Neutrophil (primary cell): Measurements from ENCODE around the gene SLC7A11.
"Not testable (repeated sequence)": the region's sequence is repeated elsewhere in the genome, so short reads cannot be mapped to it uniquely, and the experiment has no call there.

Experiments
- H3K27ac ChIP-seq: fragments of 200-600 bp; sonication (generic); 2 replicates; pipeline ENCODE4 v1.5.1; 2016; ENCODE audit warnings: mild to moderate bottlenecking, moderate library complexity
- H3K27me3 ChIP-seq: fragments of 200-600 bp; sonication (generic); 2 replicates; pipeline ENCODE4 v1.6.0; 2016; ENCODE audit warnings: mild to moderate bottlenecking
- H3K36me3 ChIP-seq: fragments of 200-600 bp; sonication (generic); 2 replicates; pipeline ENCODE4 v1.5.1; 2017
- H3K4me1 ChIP-seq, 2 experiments: fragments of 200-600 bp in 1 of 2; sonication (generic) in 1 of 2; 1 replicate in 1 of 2; 2 replicates in 1 of 2; pipeline versions ENCODE4 v1.5.1 to v1.6.1; 2013 to 2016; ENCODE audit warnings: low read depth in 1 of 2, low read length in 1 of 2, mild to moderate bottlenecking in 1 of 2, moderate library complexity in 1 of 2; ENCODE audit not compliant: control insufficient read depth in 1 of 2, insufficient read depth in 1 of 2
- H3K4me3 ChIP-seq, 2 experiments: fragments of 200-600 bp in 1 of 2; sonication (generic) in 1 of 2; 1 replicate in 1 of 2; 2 replicates in 1 of 2; pipeline ENCODE4 v1.5.1; 2013 to 2016; ENCODE audit warnings: low read depth in 1 of 2, low read length in 1 of 2, mild to moderate bottlenecking in 1 of 2, moderate library complexity in 1 of 2
- H3K9me3 ChIP-seq: fragments of 200-600 bp; sonication (generic); 2 replicates; pipeline ENCODE4 v1.5.1; 2016
- TF ChIP-seq, protein P1 (sequence below): fragments of 200-600 bp; sonication (generic); IDR thresholded peaks from 2 replicates; pipeline ENCODE4 v1.5.1; 2016; ENCODE audit warnings: antibody characterized with exemption

Gene SLC7A11

DNA sequence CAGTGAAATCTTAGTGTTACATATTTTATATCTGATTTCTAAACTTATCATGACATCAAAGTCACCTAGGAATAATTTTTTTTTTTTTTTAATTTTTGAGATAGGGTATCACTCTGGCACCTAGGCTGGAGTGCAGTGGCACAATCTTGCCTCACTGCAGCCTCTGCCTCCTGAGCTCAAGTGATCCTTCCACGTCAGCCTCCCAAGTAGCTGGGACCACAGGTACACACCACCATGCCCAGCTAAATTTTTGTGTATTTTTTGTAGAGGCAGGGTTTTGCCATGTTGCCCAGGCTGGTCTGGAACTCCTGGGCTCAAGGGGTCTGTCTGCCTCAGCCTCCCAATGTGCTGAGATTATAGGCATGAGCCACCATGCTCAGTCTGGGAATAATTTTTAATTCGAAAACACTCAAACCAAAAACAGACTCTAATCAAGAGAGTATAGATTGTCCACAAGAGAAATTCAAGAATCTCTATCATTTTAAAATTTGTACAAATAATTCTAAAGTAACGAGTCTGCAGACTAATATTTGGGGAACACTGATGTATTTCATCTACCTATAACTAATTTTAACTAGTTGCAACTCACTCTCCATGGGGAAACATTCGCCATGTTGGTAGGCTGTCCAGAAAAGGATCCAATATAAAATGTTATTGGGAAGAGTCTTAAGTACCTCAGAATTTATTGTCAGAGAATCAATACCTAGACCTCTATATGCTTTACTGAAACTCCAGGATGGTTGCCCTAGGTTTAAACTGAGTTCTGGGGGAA, 3.4 kb downstream of the SLC7A11 start:
- no peaks in the 10 kb centered on the region for H3K9me3 ChIP-seq
- H3K27me3 ChIP-seq: no peaks in the 10 kb centered on the region
- H3K27ac ChIP-seq: no peak overlapping the region
- H3K4me1 ChIP-seq: peaks cover 17 to 18% of the 10 kb centered on the region in 2 experiments
- TF ChIP-seq, protein P1, sequence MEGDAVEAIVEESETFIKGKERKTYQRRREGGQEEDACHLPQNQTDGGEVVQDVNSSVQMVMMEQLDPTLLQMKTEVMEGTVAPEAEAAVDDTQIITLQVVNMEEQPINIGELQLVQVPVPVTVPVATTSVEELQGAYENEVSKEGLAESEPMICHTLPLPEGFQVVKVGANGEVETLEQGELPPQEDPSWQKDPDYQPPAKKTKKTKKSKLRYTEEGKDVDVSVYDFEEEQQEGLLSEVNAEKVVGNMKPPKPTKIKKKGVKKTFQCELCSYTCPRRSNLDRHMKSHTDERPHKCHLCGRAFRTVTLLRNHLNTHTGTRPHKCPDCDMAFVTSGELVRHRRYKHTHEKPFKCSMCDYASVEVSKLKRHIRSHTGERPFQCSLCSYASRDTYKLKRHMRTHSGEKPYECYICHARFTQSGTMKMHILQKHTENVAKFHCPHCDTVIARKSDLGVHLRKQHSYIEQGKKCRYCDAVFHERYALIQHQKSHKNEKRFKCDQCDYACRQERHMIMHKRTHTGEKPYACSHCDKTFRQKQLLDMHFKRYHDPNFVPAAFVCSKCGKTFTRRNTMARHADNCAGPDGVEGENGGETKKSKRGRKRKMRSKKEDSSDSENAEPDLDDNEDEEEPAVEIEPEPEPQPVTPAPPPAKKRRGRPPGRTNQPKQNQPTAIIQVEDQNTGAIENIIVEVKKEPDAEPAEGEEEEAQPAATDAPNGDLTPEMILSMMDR: no peak
- H3K4me3 ChIP-seq: no peak overlapping the region
- no peaks in the 10 kb centered on the region for H3K36me3 ChIP-seq

DNA sequence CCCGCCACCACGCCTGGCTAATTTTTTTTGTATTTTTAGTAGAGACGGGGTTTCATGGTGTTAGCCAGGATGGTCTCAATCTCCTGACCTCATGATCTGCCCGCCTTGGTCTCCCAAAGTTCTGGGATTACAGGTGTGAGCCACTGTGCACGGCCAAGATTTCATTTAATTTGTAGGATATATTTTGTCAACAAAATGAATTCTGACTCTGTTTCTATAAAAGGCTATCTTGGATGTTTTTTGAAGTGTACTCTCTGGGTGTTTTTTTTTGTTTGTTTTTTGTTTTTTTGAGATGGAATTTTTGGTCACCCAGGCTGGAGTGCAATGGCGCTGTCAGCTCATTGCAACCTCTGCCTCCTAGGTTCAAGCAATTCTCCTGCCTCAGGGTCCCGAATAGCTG, 5.0 kb downstream of the SLC7A11 start:
- not testable (repeated sequence) for H3K27ac ChIP-seq, H3K4me3 ChIP-seq, H3K36me3 ChIP-seq, H3K27me3 ChIP-seq, H3K9me3 ChIP-seq
- H3K4me1 ChIP-seq: peaks cover 10% of the 10 kb centered on the region in 2 experiments

DNA sequence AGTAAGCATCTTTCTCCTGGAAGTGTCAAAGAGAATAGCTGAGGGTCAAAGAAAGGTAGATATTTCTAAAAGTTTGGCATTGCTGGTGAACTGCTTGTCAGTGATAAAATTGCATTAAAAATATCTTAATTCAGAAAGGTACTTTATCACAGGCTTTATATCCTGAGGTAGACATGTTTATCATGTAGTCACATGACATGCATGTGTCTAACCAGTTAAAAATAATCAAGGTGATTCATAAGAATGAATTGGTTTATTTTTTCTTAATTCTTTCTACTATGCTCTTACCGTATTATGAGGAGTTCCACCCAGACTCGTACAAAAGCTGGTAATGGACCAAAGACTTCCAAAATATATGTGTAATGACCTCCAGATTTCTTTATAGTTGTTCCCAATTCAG, 6.1 kb downstream of the SLC7A11 start:
- H3K4me1 ChIP-seq: no peaks in the 10 kb centered on the region
- TF ChIP-seq, protein P1: no peak
- no peak overlapping the region for H3K4me3 ChIP-seq
- H3K9me3 ChIP-seq: no peaks in the 10 kb centered on the region
- H3K36me3 ChIP-seq: no peaks in the 10 kb centered on the region
- no peak overlapping the region for H3K27ac ChIP-seq
- H3K27me3 ChIP-seq: no peaks in the 10 kb centered on the region

DNA sequence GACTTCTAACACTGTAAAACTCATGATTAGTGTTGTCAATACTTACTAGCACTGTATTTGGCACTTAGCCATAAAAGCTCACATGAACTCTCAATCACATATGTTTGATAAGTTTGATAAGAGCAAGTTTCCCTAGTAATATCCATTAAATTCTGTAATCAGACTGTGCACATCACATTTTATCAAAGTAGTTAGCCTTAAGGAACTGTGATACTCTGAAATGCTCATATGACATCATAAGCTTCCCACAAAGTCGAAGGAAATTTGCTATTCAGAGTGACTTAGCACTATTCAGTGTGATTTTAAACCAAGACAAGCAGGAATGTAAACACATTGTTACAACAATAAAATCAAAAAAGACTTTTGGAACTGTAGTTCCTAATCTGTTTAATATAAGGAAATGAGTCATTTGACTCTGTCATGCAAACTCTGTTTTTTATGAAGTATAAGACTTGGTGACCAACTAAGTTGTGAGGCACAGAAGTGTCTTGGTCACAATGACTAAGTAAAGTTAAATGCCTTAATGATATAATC, 6.7 kb downstream of the SLC7A11 start:
- Histone ChIP-seq H3K9me3 (no peaks in the 10 kb centered on the region), H3K27ac (no peak overlapping the region)

DNA sequence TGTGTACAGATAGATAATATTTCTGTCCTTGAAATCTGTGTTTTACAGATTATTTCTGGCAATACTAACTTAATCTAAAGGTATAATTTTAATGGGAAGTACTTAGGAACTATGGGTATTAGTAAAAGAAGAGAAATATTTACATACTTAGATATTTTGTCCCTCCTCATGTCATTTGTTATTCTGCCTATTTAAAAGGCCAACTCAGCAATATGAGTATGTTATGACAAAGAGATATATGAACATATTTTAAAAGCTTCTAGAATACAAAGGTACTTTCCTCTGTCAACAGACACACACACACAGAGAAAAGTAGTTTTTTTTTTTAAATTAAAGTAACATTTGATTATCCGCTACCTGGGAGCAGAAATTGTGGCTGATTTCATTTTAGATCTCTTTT, 7.9 kb downstream of the SLC7A11 start:
- H3K27me3 ChIP-seq: no peaks in the 10 kb centered on the region
- no peaks in the 10 kb centered on the region for H3K36me3 ChIP-seq
- H3K9me3 ChIP-seq: no peaks in the 10 kb centered on the region
- no peaks in the 10 kb centered on the region for H3K4me1 ChIP-seq
- no peak overlapping the region for H3K4me3 ChIP-seq
- no peak overlapping the region for H3K27ac ChIP-seq
- TF ChIP-seq, protein P1: no peak

More for the DNA sequence above, 6.7 kb downstream of the SLC7A11 start:
- Histone ChIP-seq H3K36me3 (no peaks in the 10 kb centered on the region), H3K4me3 (no peak overlapping the region), H3K27me3 (no peaks in the 10 kb centered on the region), H3K4me1 (no peaks in the 10 kb centered on the region)
- TF ChIP-seq, protein P1: no peak

DNA sequence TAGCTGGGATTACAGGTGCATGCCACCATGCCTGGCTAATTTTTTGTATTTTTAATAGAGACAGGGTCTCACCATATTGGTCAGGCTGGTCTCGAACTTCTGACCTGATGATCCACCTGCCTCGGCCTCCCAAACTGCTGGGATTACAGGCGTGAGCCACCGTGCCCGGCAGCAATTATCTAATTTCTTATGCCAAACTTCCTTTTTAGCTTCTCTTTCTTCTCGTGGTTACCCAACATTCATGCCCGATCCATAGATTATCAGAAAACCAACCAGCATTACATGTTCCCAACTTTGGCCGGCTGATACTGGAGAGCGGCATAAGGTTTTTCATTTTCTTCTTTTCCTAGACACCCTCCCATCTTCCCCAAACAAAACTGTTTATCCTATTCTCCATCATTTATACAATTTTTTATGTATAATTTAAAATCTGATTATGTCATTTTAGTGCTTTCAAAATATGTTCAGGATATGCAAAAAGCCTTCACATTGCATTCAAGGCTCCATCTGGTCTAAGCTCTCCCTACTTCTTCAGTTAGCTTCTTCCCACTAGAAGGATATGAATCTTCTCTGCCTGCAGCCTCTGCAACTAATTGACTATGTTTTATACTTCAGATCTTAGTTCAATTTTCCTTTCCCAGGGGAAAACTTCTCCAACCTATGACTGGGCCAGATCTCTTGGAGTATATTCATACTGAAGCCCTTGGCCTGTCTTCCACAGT, 8.7 kb downstream of the SLC7A11 start:
- no peak overlapping the region for H3K27ac ChIP-seq
- H3K36me3 ChIP-seq: no peaks in the 10 kb centered on the region
- TF ChIP-seq, protein P1: no peak

More for the DNA sequence above, 8.7 kb downstream of the SLC7A11 start:
- H3K27me3 ChIP-seq: no peaks in the 10 kb centered on the region
- H3K4me1 ChIP-seq: no peaks in the 10 kb centered on the region
- H3K4me3 ChIP-seq: no peak overlapping the region
- H3K9me3 ChIP-seq: no peaks in the 10 kb centered on the region
